ENCODE results near the gene SATB1.
"Not testable (repeated sequence)": the region's sequence is repeated elsewhere in the genome, so short reads cannot be mapped to it uniquely, and the experiment has no call there.

SATB1 gene

GRCh38 chr3:18424729-18425640 lies at the start of gene SATB1:
SATB1 (minus strand) TSS chr3:18425339; CDS start chr3:18420967, 4,372 bp downstream.
- no peak for TF ChIP-seq CTCF (conservative IDR thresholded peaks at IDR 0.05; ENCODE audit: low read depth, low read length)

GRCh38 chr3:18474202-18474601 lies 49.1 kb upstream of the SATB1 start:
- no peak overlapping the region for H3K4me3 ChIP-seq (ENCODE audit: low read length)
- DNase-seq (ENCODE audit: low read depth), result no peak
- no peak for TF ChIP-seq CTCF (conservative IDR thresholded peaks at IDR 0.05; ENCODE audit: low read depth, low read length)

More at GRCh38 chr3:18424729-18425640, at the start of gene SATB1:
- H3K4me3 ChIP-seq (ENCODE audit: low read length), result peak within 1 kb of the TSS; percentile 81
- no peak for DNase-seq (ENCODE audit: low read depth)

GRCh38 chr3:18469775-18470174 lies 44.6 kb upstream of the SATB1 start:
- no peak for DNase-seq (ENCODE audit: low read depth)
- no peak overlapping the region for H3K4me3 ChIP-seq (ENCODE audit: low read length)
- no peak for TF ChIP-seq CTCF (conservative IDR thresholded peaks at IDR 0.05; ENCODE audit: low read depth, low read length)

- DNase-seq (ENCODE audit: low read depth), result no peak
- H3K4me3 ChIP-seq (ENCODE audit: low read length), result no peak overlapping the region
- no peak for TF ChIP-seq CTCF (conservative IDR thresholded peaks at IDR 0.05; ENCODE audit: low read depth, low read length)
Observed at GRCh38 chr3:18466136-18466535, 41.0 kb upstream of the SATB1 start.

- H3K4me3 ChIP-seq (ENCODE audit: low read length), result no peak overlapping the region
- no peak for DNase-seq (ENCODE audit: low read depth)
- TF ChIP-seq CTCF (conservative IDR thresholded peaks at IDR 0.05; ENCODE audit: low read depth, low read length), result no peak
Observed at GRCh38 chr3:18454766-18455165, 29.6 kb upstream of the SATB1 start.

- DNase-seq (ENCODE audit: low read depth); H3K4me3 ChIP-seq (ENCODE audit: low read length): not testable (repeated sequence)
Observed at GRCh38 chr3:18449618-18450017, 24.5 kb upstream of the SATB1 start.

GRCh38 chr3:18447720-18448119 lies 22.6 kb upstream of the SATB1 start:
- no peak for TF ChIP-seq CTCF (conservative IDR thresholded peaks at IDR 0.05; ENCODE audit: low read depth, low read length)
- H3K4me3 ChIP-seq (ENCODE audit: low read length), result no peak overlapping the region
- DNase-seq (ENCODE audit: low read depth), result no peak
